ENCODE data around the gene CPLANE2.

The CPLANE2 gene

GRCh38 chr1:16195518-16195905, 41.5 kb downstream of the CPLANE2 start:
- TF ChIP-seq, protein P1, sequence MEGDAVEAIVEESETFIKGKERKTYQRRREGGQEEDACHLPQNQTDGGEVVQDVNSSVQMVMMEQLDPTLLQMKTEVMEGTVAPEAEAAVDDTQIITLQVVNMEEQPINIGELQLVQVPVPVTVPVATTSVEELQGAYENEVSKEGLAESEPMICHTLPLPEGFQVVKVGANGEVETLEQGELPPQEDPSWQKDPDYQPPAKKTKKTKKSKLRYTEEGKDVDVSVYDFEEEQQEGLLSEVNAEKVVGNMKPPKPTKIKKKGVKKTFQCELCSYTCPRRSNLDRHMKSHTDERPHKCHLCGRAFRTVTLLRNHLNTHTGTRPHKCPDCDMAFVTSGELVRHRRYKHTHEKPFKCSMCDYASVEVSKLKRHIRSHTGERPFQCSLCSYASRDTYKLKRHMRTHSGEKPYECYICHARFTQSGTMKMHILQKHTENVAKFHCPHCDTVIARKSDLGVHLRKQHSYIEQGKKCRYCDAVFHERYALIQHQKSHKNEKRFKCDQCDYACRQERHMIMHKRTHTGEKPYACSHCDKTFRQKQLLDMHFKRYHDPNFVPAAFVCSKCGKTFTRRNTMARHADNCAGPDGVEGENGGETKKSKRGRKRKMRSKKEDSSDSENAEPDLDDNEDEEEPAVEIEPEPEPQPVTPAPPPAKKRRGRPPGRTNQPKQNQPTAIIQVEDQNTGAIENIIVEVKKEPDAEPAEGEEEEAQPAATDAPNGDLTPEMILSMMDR (IDR thresholded peaks at IDR 0.05; ENCODE audit: insufficient read depth, missing control alignments), result no peak
- FAIRE-seq, result no peak
- no peak for DNase-seq (ENCODE audit: insufficient read length, low spot score)

- DNase-seq (ENCODE audit: insufficient read length, low spot score), result no peak
- no peak for FAIRE-seq
- TF ChIP-seq, protein P1 (IDR thresholded peaks at IDR 0.05; ENCODE audit: insufficient read depth, missing control alignments), result no peak
Observed at GRCh38 chr1:16191916-16192546, 45.0 kb downstream of the CPLANE2 start.

GRCh38 chr1:16191309-16191708, 45.7 kb downstream of the CPLANE2 start:
- DNase-seq (ENCODE audit: insufficient read length, low spot score) (no peak), FAIRE-seq (no peak)
- TF ChIP-seq, protein P1 (IDR thresholded peaks at IDR 0.05; ENCODE audit: insufficient read depth, missing control alignments), result no peak

DNA sequence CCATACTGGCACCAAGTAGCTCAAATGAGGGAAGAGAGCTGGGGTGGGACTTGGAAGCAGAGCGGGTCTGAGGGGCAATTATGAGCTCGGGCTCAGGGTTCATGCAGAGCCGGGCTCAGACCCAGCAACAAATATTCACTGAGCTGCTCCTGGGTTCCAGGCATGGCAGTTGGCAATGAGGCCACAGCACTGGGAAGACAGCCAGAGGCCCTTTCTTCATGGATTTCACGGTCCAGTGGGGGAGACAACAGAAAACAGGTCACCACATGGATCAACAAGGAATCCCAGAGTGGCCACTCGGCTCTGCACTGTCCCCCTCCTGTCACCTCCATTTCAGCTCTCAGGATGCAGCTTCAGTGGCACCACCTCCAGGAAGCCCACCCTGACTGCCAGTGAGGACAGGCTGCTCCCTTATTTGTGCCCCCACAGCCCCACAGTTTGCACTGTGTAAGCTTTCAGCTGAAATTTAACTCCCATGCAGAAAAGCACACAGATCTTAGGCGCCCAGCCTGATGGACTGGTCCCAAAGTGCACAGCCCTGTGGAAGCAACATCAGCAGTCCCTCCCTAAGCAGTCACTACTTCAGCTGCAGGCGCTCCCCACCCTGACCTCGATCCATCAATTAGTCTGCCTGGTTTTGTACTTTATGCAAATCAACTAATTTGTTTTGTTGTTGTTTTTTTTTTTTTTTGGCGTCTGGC, 46.9 kb downstream of the CPLANE2 start:
- FAIRE-seq (no peak), DNase-seq (ENCODE audit: insufficient read length, low spot score) (no peak)
- TF ChIP-seq, protein P1 (IDR thresholded peaks at IDR 0.05; ENCODE audit: insufficient read depth, missing control alignments), result no peak

DNA sequence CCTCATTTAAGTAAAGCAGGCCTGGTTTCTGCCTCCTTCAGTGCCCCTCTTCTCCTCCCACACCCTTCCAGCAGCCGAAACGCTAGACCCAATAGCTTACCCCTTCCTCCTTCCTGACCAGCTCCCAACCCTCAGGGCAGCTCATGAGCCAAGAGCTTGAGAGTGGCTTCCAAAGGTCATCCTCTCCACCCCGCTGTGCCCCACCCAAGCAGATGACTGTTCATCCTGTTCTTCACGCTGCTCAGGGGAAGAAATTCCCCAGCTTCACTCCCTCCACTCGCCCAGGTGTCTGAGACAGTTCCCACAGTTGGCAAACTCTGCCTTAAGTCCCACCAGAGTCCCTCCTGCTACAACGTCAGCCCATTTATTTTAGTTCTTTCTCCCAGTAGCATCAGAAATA, 48.0 kb downstream of the CPLANE2 start:
- no peak for DNase-seq (ENCODE audit: insufficient read length, low spot score)
- FAIRE-seq, result no peak
- TF ChIP-seq, protein P1 (IDR thresholded peaks at IDR 0.05; ENCODE audit: insufficient read depth, missing control alignments), result no peak

- FAIRE-seq, result no peak
- DNase-seq (ENCODE audit: insufficient read length, low spot score), result peak; percentile 38
- TF ChIP-seq, protein P1 (IDR thresholded peaks at IDR 0.05; ENCODE audit: insufficient read depth, missing control alignments), result peak; percentile 93
Observed at GRCh38 chr1:16187748-16188401, 49.1 kb downstream of the CPLANE2 start.

All from D721Med (cell line).